GM19397 (cell line): ENCODE results near the gene DCLK2.
"Not testable (repeated sequence)": the region's sequence is repeated elsewhere in the genome, so short reads cannot be mapped to it uniquely, and the experiment has no call there.

Experiments
- ATAC-seq: cut with Tn5 transposase; IDR thresholded peaks from one replicate; pipeline ENCODE4 v1.9.1; 2021; ENCODE audit warnings: mild to moderate bottlenecking, moderate library complexity; ENCODE audit not compliant: unreplicated experiment

DCLK2 gene

DNA sequence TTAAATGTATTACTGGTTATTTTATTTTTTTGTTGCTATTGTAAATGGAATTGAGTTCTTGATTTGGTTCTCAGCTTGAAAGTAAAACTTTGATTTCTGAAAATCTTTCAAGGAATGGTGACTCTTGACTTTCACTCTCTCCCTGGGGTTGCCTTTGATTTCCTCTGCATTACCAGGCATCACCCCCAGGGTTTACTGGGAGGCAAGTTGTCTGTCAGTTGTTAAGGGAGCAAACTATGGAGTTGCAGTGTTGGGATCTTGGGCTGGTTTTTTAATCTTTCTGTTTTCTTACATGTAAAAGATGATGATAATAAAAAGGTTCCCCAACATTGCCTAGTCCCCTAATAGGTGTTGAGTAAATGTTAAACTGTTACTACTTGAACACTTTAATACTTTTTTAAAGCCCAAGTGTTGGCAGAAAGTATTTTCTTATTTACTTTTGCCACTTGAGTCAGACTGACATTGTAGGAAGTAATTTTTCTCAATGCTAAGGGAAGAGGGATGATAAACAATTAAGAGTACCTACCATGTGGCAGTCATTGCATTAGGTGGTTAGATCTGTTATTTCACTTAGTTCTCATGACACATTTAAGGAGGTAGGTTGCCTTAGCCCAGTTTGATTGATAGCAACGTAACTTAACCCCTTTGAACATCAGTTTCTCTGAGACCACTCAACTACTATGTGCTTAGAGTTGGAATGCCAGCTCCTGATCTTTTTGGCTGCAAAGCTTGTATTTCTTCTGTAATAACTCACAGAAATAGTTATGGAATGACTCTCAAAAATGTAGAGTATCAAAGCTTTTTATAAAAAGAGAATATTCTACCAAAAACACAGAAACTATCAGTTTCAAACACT, 67.1 kb downstream of the DCLK2 start:
- no peak for ATAC-seq

DNA sequence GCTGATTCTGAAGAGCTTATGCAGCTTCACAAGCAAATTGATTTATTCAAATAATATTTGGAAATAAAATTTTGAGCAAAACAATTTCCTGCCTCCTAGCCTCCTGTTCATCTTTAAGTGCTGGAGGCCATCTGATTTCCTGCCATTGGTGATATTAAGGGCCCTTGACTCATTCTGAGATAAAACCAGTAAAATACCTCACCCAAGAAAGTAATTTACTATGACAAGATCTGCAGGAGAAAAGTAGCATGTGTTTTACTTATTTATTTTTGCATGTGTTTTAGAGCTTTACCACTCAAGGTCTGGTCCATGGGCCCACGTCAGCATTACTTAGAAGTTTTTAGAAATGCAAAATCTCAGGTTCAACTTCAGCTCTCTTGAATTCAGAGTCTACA, 67.7 kb downstream of the DCLK2 start:
- no peak for ATAC-seq

DNA sequence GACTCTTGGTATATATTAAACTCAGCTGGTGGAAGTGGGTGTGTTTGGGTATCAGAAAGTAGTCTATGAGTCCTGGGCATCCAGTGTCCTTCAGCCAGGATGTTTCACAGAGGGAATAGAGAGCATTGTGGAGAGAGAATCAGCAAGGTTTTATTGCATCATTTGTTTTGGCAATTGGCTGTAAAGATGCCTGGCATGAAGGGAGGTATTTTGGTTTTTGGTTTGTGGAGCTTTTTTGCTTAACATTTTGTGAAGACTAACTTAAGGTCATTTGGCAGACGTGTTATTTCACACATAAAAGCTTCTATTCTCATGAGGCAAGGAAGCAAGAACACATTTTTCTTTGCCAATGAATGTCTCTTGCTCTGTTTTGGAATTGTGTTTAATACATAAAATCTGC, 71.1 kb downstream of the DCLK2 start:
- no peak for ATAC-seq

DNA sequence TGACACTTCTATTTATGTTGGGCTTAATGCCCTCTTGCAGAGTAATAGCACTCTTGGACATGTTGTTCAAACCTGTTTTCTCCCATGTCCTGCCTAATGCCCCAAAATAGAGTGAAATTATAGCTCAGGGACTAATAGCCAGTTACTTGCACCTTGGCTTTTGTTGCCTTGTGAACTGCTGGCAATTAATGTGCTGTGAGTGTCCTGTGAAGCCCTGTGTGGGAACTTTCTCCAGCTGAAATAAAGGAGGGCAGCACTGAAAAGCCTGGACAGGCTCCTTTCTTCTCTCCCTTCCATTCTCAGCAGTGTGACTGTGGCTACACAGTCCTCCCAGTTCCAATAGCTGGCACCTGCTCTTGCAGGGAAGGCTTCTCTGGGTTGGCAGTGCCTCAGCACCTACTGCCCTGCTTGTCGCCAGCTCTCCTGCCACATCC, 72.4 kb downstream of the DCLK2 start:
- ATAC-seq = no peak

DNA sequence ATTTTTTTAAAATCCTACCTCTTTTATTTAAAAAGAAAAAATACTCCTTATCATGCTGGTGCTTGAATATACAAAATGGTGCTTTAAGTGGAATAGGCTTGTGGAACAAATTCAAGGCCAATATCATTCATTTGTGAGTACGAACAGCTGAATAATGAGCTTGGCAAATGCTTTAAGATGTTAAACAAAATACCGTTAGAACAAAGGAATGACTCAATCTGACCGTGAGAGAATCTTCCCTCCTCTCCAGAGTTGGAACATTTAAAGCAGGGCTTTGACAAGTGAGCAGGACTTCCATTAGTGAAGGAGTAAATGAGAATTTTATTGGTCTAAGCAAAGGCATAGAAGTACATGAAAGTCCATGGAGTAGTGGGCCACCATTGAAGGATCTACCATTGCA, 74.5 kb downstream of the DCLK2 start:
- ATAC-seq = no peak

DNA sequence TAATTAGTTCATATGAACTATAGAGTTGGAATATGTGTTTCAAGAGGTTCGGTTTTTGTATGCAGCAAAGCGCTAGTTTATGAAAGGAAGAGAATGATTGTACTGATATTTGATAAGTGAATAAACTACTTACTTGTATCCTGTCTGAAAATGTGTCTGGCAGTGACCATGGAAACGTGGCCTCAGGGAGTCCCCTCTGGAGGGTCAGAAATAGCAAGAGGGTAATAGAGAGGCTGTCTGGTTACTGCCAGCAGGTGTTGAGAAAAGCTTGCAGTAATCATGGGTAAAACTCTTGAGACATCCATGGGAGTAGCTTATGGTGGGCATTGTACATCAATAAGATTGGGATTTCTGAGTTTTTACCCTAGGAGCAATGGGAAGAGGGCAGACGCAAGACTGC, 77.1 kb downstream of the DCLK2 start:
- ATAC-seq = no peak

DNA sequence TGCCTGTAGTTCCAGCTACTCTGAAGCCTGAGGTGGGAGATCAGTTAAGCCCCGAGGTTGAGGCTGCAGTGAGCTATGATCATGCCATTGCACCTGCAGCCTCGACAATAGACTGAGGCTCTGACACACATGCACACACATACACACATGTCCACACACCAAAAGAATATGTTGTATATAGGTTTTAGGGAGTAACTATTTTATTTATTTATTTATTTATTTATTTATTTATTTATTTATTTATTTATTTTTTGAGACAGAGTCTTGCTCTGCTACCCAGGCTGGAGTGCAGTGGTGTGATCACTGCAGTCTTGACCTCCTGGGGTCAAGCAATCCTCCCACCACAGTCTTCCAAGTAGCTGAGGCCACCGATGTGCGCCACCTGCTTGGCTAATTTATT, 78.3 kb downstream of the DCLK2 start:
- ATAC-seq = no peak

DNA sequence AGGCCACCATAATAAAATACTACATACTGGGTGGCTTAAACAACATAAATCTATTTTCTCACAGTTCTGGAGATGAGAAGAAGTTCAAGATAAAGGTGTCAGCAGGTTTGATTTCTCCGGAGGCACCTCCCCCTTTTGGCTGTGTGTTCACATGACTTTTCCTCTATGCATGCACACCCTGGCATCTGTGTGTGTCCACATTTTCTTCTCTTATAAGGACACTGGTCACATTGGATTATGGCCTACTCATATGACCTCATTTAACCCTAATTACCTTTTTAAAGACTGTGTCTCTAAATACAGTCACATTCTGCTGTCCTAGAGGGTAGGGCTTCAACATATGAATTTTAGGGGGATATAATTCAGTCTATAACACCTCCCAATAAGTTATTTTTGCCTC, 79.8 kb downstream of the DCLK2 start:
- no peak for ATAC-seq

DNA sequence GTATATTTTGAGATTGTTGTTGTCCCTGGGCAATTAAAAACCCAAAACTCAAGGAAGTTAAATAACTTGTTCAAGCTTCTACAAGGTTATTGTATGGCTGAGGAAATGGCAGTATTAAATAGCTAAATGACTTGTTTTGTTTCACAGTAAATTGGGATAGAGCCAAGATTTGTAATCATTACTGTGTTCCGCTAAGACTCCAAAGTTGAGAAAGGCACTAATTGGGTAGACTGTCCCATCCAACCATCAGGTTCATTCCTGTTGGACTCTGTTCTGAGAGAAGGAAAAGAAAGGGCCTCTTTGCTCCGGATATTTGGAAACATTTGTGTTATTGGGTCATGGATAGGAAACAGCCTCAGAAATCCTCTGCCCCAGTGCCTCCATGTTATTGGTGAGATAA, 82.2 kb downstream of the DCLK2 start:
- no peak for ATAC-seq

DNA sequence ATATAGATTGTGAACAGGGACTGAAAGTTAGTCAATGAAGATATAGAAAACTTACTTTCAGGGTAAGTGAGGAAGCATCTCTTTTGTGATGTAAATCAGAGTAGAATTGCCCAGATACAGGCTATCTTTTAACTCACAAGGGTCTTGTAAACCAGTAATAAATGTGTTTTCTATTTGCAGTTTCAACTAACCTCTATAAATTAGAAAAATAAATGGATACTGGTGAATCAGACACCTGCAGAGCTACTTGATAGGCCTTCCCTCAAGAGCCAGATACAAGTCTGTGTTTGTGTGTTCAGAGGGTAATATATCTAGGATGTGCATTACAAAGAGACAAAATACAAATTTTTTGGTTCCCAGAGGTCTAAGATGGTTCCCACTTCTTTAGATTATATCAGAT, 82.9 kb downstream of the DCLK2 start:
- no peak for ATAC-seq

DNA sequence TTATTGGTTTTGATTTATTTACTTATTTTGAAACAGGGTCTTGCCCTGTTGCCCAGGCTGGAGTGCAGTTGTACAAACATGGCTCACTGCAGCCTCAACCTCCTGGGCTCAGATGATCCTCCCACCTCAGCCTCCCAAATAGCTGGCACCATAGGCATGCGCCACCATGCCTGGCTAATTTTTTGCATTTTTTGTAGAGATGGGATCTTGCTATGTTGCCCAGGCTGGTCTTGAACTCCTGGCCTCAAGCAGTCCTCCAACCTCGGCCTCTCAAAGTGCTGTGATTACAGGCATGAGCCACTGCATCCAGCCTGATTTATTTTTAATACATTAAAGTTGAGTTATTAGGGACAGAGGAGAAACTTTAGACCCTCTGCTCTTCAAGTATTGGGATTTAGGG, 83.8 kb downstream of the DCLK2 start:
- not testable (repeated sequence) for ATAC-seq

DNA sequence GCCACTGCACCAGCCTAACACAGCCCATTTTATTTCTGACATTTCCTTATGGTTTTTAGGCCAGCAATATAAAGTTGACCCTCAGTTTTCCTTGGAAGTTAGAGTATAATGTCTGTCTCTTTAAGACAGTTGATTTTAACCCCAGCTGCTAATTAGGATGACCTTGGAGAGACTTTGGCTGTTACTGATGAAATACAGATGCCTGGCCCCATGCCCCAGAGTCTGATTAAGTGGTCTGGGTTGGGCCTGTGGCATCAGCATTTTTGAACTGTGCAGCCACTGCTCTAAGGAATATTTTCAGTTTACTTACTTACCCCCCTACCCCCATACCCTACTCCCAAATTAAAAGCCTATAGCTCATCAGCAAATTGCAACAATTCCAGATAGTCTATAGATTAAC, 85.8 kb downstream of the DCLK2 start:
- no peak for ATAC-seq

DNA sequence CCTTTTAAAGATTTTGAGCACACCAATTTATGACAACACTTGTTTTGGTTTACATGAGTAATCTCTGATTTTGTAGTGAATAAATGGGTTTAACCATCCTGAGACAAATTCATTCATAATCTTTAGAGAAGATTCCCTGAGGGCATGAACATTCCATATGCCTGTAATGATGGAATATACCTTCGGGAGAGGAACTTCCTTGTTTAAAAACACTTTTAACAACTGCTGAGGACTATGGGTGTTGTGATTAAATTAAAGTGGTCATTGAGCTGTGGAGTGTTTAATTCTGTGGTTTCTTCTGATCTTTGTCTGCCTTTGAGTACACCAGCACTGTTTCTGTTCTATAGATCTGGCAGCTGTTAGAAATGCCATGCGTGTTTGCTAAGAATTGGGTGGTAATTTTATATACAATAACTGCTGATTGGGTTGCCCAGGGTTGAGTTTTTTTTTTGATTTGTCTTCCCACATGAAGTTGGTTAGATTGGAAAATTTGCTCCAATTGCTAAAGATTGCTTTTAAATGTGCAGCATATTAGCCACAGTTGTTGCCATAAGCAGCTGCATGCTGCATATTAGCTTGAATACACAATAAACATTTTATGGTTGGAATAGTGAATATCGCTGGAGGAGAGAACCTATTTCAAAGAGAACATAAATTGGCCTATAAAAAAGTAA, 86.8 kb downstream of the DCLK2 start:
- ATAC-seq = no peak

DNA sequence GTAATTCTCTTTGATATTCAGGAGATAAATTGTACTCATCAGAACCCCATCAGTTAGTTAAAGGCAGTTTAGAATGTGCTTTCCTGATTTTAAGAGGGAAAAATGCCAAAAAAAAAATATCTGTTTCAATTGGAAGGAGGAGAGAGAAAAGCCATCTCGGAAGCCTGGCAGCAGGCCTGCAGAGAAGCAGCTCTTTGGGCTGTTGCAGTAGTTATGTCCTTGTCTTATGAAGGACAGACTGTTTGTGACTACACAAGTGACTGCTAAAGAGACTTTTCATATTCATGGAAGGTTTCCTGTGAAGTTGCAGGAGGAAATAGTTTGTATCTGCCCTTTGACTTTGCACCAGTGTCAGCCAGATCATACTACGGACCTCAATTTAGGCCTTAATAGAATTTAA, 88.8 kb downstream of the DCLK2 start:
- ATAC-seq = no peak

DNA sequence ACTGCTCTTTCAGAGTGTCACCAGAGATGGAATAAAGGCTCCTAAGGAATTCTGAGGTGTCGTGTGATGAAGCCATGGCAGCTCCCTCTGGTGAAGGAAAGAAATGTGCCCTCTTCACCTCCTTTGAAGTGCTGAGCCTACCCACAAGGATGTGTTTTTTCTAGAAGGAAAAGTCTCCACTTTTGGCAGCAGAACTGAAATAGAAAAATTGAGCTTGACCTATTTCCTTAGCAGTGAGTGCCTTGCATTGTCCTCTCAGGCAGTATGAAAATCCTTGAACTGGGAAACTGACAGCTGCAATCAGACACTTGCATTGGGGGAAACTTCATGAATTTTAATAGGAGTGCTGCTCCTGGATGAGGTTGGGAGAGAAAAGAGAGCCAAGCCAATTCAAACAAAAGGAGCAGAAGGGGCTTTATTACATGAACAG, 95.2 kb downstream of the DCLK2 start:
- ATAC-seq = no peak

DNA sequence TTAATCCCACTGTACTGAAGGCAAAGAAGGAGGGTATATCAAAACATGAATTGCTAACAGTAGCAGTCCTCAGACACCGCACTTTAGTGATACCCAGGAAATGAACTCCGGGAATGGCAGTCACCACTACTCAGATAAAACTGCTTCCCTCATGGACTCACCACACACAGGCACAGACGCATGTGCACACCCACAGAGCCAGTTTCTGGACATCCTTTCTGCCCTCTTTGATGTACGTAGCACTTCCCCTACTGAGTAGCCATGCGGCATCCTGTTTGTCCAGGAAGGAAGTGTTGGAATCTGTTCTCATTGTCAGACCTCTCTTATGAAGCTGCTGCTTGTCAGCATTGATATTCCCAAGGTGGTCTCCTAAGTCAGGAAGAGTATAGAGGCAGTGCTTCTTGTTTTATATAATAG, 95.7 kb downstream of the DCLK2 start:
- ATAC-seq = no peak

DNA sequence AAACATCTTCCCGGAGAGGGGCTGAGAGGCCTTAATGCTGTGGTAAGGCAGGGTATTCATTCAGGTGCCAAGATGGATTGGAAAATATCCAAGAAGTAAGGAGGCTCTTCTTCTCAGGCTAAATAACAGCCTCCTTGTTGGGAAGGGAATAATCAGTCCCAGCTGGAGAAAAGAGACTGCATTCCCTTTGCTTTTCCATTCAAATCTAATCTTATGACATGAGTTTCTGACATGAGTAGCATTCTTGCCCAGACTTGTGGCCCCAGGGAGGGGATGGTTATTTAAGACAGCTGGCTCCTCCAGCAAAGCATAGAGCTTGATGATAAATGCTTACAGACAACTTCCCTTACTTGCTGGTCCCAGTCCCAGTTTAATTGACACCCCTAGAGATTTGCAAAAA, 98.3 kb downstream of the DCLK2 start:
- ATAC-seq = no peak

DNA sequence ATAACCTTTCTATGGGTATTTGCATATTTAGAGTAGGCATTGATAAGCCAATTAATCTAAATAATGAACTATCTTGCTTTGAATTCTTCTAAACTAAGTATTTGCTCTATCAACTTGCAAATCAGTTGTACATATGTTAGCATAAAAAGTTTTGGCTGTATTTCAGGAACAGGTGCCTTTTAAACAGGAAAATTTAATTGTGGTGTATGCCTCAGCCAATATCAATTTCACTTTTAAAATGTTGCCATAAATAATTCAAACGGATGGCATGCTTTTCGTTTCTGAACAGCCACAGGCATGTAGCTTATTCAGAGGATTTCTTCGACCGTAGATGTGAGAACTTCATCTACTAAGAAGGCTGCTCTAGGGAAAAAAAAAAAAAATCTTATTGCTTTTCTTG, 99.9 kb downstream of the DCLK2 start:
- no peak for ATAC-seq

DNA sequence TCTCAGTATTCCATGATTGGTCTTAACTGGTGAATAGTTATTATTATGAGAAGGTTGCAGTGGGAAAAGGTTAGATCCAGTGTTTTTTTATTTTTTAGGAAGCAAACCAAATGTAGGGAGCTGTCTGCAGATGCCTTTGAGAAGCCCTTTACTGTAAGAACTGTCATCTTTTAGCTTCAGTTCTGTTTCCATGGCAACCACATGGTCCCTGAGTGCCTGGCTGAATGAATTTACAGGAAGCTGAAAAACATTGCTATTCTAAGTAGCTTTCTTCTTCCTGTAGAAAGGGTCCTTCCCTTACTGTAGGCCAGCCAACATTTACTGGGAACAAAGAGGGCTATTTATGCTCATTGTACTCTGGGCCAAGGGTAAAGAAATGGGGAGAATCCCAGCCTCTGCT, 103.3 kb downstream of the DCLK2 start:
- ATAC-seq = no peak

DNA sequence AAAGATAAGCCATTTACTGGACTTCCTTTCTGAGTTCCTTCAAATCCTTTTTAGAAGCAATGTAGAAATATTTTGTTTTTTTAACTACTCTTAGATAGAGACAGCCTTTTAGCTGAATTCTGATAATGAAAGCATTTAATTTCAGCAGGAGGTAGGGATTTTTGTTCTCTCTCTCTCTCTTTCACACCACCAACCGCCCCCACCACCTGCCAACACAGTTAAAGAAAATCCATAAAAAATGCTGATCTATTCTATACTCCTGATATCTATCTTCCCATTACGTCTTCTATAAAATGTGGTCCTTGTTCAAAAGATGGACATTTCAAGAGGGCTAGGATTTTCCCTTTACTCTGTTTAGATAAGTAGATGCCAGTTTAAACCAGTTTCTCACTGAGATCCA, 104.5 kb downstream of the DCLK2 start:
- ATAC-seq = no peak

DNA sequence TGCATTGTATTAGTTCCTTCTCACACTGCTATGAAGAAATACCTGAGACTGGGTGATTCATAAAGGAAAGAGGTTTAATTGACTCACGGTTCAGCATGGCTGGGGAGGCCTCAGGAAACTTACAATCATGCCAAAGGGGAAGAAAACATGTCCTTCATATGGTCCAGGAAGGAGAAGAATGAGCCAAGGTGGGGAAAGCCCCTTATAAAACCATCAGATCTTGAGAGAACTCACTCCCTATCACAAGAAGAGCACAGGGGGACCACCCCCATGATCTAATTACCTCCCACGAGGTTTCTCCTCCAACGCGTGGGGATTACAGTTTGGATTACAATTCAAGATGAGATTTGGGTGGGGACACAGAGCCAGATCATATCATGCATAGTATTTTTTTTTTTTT, 106.8 kb downstream of the DCLK2 start:
- ATAC-seq = not testable (repeated sequence)

DNA sequence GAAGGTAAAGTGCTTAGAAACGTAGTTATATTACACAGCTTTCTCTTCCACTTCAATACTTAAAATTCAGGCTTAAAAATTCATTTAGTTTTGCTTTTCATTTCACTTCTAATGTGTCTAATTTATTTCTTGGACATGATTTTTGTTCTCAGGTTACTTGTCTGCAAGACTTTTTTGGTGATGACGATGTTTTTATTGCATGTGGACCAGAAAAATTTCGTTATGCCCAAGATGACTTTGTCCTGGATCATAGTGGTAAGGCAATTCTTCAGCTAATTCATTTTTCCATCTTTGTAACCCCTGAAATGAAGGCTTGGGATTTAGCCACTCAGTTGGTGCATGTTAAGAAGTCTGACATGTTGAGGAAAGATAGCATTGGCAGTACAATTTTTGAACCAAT, 114.7 kb downstream of the DCLK2 start:
- no peak for ATAC-seq
